HFFc6 (cell line): ENCODE data around the gene C15orf61. TPM values are rescaled to one million over a fixed set of nuclear protein-coding genes. Genes with fewer than 3 reads are reported as not detected.
A peak's percentile ranks its signal among the peaks of the same experiment; 100 is the strongest.

ENCODE experiments used
- DNase-seq: peaks from one replicate; pipeline ENCODE4 v3.0.0-alpha.2; 2018
- H3K27ac Mint-ChIP-seq: 2 replicates; pipeline ENCODE4 v1.8.0; 2020; ENCODE audit warnings: mild to moderate bottlenecking, mixed read lengths
- H3K27me3 Mint-ChIP-seq: 2 replicates; pipeline ENCODE4 v1.8.0; 2021; ENCODE audit warnings: mild to moderate bottlenecking, moderate library complexity, mixed read lengths; ENCODE audit not compliant: insufficient read depth
- H3K36me3 Mint-ChIP-seq: 2 replicates; pipeline ENCODE4 v1.8.0; 2021; ENCODE audit warnings: low read depth, mixed read lengths
- H3K4me1 Mint-ChIP-seq: 2 replicates; pipeline ENCODE4 v1.8.0; 2020; ENCODE audit warnings: low read depth, mixed read lengths
- H3K4me3 Mint-ChIP-seq: 2 replicates; pipeline ENCODE4 v1.8.0; 2020; ENCODE audit warnings: mild to moderate bottlenecking, moderate library complexity, mixed read lengths
- H3K9me3 Mint-ChIP-seq: 2 replicates; pipeline ENCODE4 v1.8.0; 2020; ENCODE audit warnings: mild to moderate bottlenecking, mixed read lengths
- CTCF ChIP-seq: fragments of 200-600 bp; sonication (generic); IDR thresholded peaks from 2 replicates; pipeline ENCODE4 v1.5.0; 2021; ENCODE audit warnings: antibody characterized with exemption, mild to moderate bottlenecking
- total RNA-seq, 6 experiments: library from RNA; stranded (reverse); fragmentation: NEBNext Ultra II Directional; extraction: Animal tissue kit (Norgen Biotek cat#: 25700); gene quantifications; 2 replicates in 1 of 6; 3 replicates in 5 of 6; pipeline ENCODE4 v1.2.3, GENCODE V29; 2021

Gene C15orf61
- total RNA-seq, 6 experiments from 2014 or later, result 5.1 to 7.5 (median 5.9) TPM

DNA sequence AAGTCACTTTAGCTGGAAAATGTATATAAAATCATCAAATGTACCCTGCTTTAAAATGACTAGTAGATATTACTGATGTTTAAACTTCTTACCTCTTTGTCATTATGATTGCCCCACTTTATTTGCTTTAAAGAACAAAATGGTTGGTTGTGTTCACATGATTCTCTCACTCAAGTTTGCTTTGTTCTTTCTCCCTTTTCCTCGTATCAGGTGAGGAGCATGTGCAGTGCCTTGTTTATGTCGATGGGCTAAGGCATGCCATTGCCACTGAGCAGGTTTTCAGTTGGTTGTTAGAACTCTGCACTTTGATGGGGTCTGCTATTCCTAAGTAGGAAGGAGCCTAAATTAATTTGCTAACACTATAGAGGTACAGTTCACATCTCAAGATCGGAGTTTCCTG is 26.9 kb downstream of the C15orf61 start:
- peaks cover 52% of the 10 kb centered on the region for H3K4me1 Mint-ChIP-seq
- DNase-seq, result no peak
- no peaks in the 10 kb centered on the region; the same call in 1 of the 2 replicates for H3K27me3 Mint-ChIP-seq
- H3K9me3 Mint-ChIP-seq, result no peaks in the 10 kb centered on the region
- peaks cover 13% of the 10 kb centered on the region for H3K36me3 Mint-ChIP-seq
- 0 out of 2 replicates have a peak overlapping the region, but pooled peaks have one; percentile 8 for H3K4me3 Mint-ChIP-seq
- no peak for TF ChIP-seq CTCF
- H3K27ac Mint-ChIP-seq, result peak overlapping the region; percentile 51

- H3K27me3 Mint-ChIP-seq, result no peaks in the 10 kb centered on the region; the same call in 1 of the 2 replicates
- no peak for TF ChIP-seq CTCF
- H3K4me3 Mint-ChIP-seq, result 0 out of 2 replicates have a peak overlapping the region, but pooled peaks have one; percentile 8
- peak; percentile 30 for DNase-seq
- H3K27ac Mint-ChIP-seq, result peak overlapping the region; percentile 51
- peaks cover 13% of the 10 kb centered on the region for H3K36me3 Mint-ChIP-seq
- H3K4me1 Mint-ChIP-seq, result peaks cover 50% of the 10 kb centered on the region
- no peaks in the 10 kb centered on the region for H3K9me3 Mint-ChIP-seq
Measured at GRCh38 chr15:67548236-67548852, 27.4 kb downstream of the C15orf61 start.

DNA sequence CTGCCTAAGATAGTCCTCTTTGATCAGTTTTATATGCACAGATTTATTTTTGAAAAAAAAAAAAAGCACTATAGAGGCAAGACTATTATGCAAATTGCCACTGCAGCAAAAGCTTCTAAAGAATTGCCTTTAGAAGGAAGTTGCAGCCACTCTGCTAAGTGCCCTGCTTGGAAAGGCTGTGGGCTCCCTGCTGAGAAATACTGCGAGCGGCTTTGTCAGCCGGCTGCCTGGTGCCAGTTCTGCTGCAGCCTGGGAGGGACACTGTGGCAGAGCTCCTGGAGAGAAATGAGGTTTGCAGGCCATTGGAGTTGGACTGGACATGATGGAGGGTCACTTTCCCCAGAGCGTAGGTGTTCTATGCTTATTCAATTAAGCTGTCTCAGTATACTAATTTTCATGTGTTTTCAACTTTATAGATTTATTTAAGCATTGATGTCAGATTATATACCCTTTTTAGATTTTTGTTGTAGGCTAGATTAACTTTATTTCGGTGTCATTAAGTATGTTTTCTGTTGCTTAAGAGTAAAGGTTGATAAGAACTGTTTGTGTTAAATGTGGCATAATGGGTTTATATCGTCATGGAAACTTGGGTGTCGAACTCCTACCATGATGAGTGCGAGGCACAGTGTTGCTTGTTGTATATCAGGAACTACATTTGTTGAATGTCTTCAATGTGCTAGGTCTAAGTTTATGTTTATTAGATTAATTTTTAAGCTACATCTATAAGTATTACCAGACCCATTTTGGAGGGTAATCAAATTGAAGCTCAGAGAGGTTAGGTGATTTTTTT is 28.1 kb downstream of the C15orf61 start:
- TF ChIP-seq CTCF, result no peak
- peaks cover 43% of the 10 kb centered on the region for H3K4me1 Mint-ChIP-seq
- no peak overlapping the region for H3K4me3 Mint-ChIP-seq
- DNase-seq, result no peak
- no peak overlapping the region for H3K27ac Mint-ChIP-seq
- H3K27me3 Mint-ChIP-seq, result no peaks in the 10 kb centered on the region; the same call in 1 of the 2 replicates
- H3K36me3 Mint-ChIP-seq, result peaks cover 13% of the 10 kb centered on the region
- H3K9me3 Mint-ChIP-seq, result no peaks in the 10 kb centered on the region

DNA sequence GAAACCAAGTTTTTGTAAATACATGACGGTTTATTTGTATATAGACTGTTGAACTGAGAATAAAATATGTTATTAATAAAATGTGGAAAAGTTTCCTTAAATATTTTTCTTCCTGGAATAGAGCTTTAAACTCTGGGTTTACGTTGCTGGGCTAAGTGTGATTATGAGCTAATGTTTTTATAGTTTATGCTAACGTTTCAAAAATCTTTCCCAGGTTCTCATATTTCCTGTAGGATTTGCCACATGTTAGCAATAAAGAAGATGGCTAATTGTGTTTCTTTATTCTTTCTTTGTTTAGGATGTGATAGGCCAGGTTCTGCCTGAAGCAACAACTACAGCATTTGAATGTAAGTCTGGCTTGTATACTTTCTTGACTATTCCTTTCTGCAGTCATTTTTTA is 28.8 kb downstream of the C15orf61 start:
- no peak for TF ChIP-seq CTCF
- H3K4me3 Mint-ChIP-seq, result no peak overlapping the region
- H3K36me3 Mint-ChIP-seq, result peaks cover 15% of the 10 kb centered on the region
- H3K4me1 Mint-ChIP-seq, result peaks cover 36% of the 10 kb centered on the region
- H3K27me3 Mint-ChIP-seq, result no peaks in the 10 kb centered on the region; the same call in 1 of the 2 replicates
- no peak for DNase-seq
- no peaks in the 10 kb centered on the region for H3K9me3 Mint-ChIP-seq
- no peak overlapping the region for H3K27ac Mint-ChIP-seq

GRCh38 chr15:67550522-67550921 is 29.6 kb downstream of the C15orf61 start:
- Mint-ChIP-seq H3K4me1 (peaks cover 31% of the 10 kb centered on the region), H3K4me3 (no peak overlapping the region), H3K36me3 (peaks cover 16% of the 10 kb centered on the region), H3K27ac (peak overlapping the region; percentile 57; the same call in 1 of the 2 replicates), H3K27me3 (no peaks in the 10 kb centered on the region; the same call in 1 of the 2 replicates), H3K9me3 (no peaks in the 10 kb centered on the region)
- TF ChIP-seq CTCF, result no peak
- no peak for DNase-seq
